Cardiac muscle cell (in vitro differentiated cells and primary cell): ENCODE measurements around the gene KBTBD8. TPM values are rescaled to one million over a fixed set of nuclear protein-coding genes. Genes with fewer than 3 reads are reported as not detected.

Source experiments
- DNase-seq, 2 donors: peaks; one replicate each; pipeline versions ENCODE4 v3.0.0 to v3.0.0-alpha.2; 2010 to 2017; ENCODE audit warnings: low read depth in 1 of 2, low spot score in 1 of 2
- H3K27ac ChIP-seq: fragments of 200-600 bp; sonication (generic); 2 replicates; pipeline ENCODE4 v1.5.1; 2016
- H3K27me3 ChIP-seq: fragments of 200-600 bp; sonication (generic); 2 replicates; pipeline ENCODE4 v1.6.0; 2016; ENCODE audit warnings: control low read depth
- H3K36me3 ChIP-seq: fragments of 200-600 bp; sonication (generic); 2 replicates; pipeline ENCODE4 v1.5.1; 2016; ENCODE audit warnings: control low read depth
- H3K4me1 ChIP-seq: fragments of 200-600 bp; sonication (generic); 2 replicates; pipeline ENCODE4 v1.8.1; 2017; ENCODE audit warnings: low read depth, mild to moderate bottlenecking, mixed run types
- H3K4me3 ChIP-seq: fragments of 200-600 bp; sonication (generic); 2 replicates; pipeline ENCODE4 v1.5.1; 2016; ENCODE audit warnings: mild to moderate bottlenecking
- H3K9me3 ChIP-seq: fragments of 200-600 bp; sonication (generic); 2 replicates; pipeline ENCODE4 v1.5.1; 2017; ENCODE audit warnings: low read depth, mild to moderate bottlenecking, control low read depth
- CTCF ChIP-seq: IDR thresholded peaks from 2 replicates; pipeline ENCODE4 v1.5.1; 2012; ENCODE audit warnings: low read depth, mild to moderate bottlenecking, low read length
- polyA plus RNA-seq: library from polyadenylated mRNA; unstranded; fragments of >200 nt; fragmentation: Nextera tagmentation; extraction: Ambion mirVana; gene quantifications from 2 replicates; pipeline ENCODE4 v1.2.1, GENCODE V29; 2016
- total RNA-seq: library from RNA; depleted of rRNA; stranded (reverse); fragments of >200 nt; gene quantifications from 2 replicates; pipeline ENCODE4 v1.2.3, GENCODE V29; 2016

Gene KBTBD8
- total and polyA plus RNA-seq, 2 experiments from 2014 or later = 4.3 to 13.8 TPM

GRCh38 chr3:67034371-67034770 is 36.3 kb downstream of the KBTBD8 start:
- no peak overlapping the region for H3K4me3 ChIP-seq
- H3K4me1 ChIP-seq = peaks cover 39% of the 10 kb centered on the region
- no peaks in the 10 kb centered on the region for H3K9me3 ChIP-seq
- DNase-seq = no peak
- H3K36me3 ChIP-seq = no peaks in the 10 kb centered on the region
- no peak for TF ChIP-seq CTCF
- H3K27me3 ChIP-seq = no peaks in the 10 kb centered on the region
- no peak overlapping the region for H3K27ac ChIP-seq

- no peaks in the 10 kb centered on the region for H3K36me3 ChIP-seq
- H3K27me3 ChIP-seq = no peaks in the 10 kb centered on the region
- DNase-seq = peak in 1 of 2 donors; percentile 61
- peaks cover 17% of the 10 kb centered on the region for H3K4me1 ChIP-seq
- no peaks in the 10 kb centered on the region for H3K9me3 ChIP-seq
- no peak overlapping the region for H3K4me3 ChIP-seq
- peak; percentile 29 for TF ChIP-seq CTCF
- no peak overlapping the region for H3K27ac ChIP-seq
Measured at GRCh38 chr3:67037615-67038014, 39.5 kb downstream of the KBTBD8 start.

- no peaks in the 10 kb centered on the region for H3K9me3 ChIP-seq
- H3K36me3 ChIP-seq = no peaks in the 10 kb centered on the region
- no peaks in the 10 kb centered on the region for H3K27me3 ChIP-seq
- no peak for DNase-seq
- H3K27ac ChIP-seq = no peak overlapping the region
- TF ChIP-seq CTCF = no peak
- no peak overlapping the region for H3K4me3 ChIP-seq
- peaks cover 3% of the 10 kb centered on the region for H3K4me1 ChIP-seq
Measured at GRCh38 chr3:67044295-67044694, 46.2 kb downstream of the KBTBD8 start.

- H3K4me3 ChIP-seq = no peak overlapping the region
- no peak for DNase-seq
- peaks cover 3% of the 10 kb centered on the region for H3K4me1 ChIP-seq
- H3K9me3 ChIP-seq = no peaks in the 10 kb centered on the region
- no peaks in the 10 kb centered on the region for H3K36me3 ChIP-seq
- no peaks in the 10 kb centered on the region for H3K27me3 ChIP-seq
- no peak overlapping the region for H3K27ac ChIP-seq
- TF ChIP-seq CTCF = no peak
Measured at GRCh38 chr3:67044955-67045354, 46.8 kb downstream of the KBTBD8 start.

GRCh38 chr3:67045711-67046465 is 47.8 kb downstream of the KBTBD8 start:
- DNase-seq = no peak
- Histone ChIP-seq H3K4me3 (no peak overlapping the region), H3K36me3 (no peaks in the 10 kb centered on the region), H3K9me3 (peaks cover 4% of the 10 kb centered on the region), H3K27ac (no peak overlapping the region), H3K27me3 (no peaks in the 10 kb centered on the region), H3K4me1 (peaks cover 3% of the 10 kb centered on the region)
- no peak for TF ChIP-seq CTCF
